Daoy (cell line): Measurements from ENCODE around the gene FKBP9. TPM values are rescaled to one million over a fixed set of nuclear protein-coding genes. Genes with fewer than 3 reads are reported as not detected.
A peak's percentile ranks its signal among the peaks of the same experiment; 100 is the strongest.
"Not testable (repeated sequence)": the region's sequence is repeated elsewhere in the genome, so short reads cannot be mapped to it uniquely, and the experiment has no call there.

Source experiments
- DNase-seq: peaks from one replicate; pipeline ENCODE4 v3.0.0-alpha.2; 2015; ENCODE audit warnings: low read depth
- total RNA-seq: library from RNA; depleted of rRNA; stranded (reverse); fragments of >200 nt; shearing (Covaris generic); gene quantifications from 2 replicates; pipeline ENCODE4 v1.2.3, GENCODE V29; 2014

Gene FKBP9
- total RNA-seq, 1 experiment from 2014 or later: 85.4 TPM

- DNase-seq: no peak
Observed at GRCh38 chr7:32952876-32953275, 4.4 kb upstream of the FKBP9 start.

- DNase-seq: peak; percentile 77
Observed at GRCh38 chr7:32958046-32959025, 1.1 kb downstream of the FKBP9 start.

- not testable (repeated sequence) for DNase-seq
Observed at GRCh38 chr7:32963880-32964301, 6.7 kb downstream of the FKBP9 start.

GRCh38 chr7:32964461-32965159 lies 7.4 kb downstream of the FKBP9 start:
- not testable (repeated sequence) for DNase-seq

GRCh38 chr7:32966489-32967267 lies 9.4 kb downstream of the FKBP9 start:
- not testable (repeated sequence) for DNase-seq

GRCh38 chr7:32967268-32967582 lies 10.0 kb downstream of the FKBP9 start:
- not testable (repeated sequence) for DNase-seq

- DNase-seq: not testable (repeated sequence)
Observed at GRCh38 chr7:32971967-32972366, 14.7 kb downstream of the FKBP9 start.

- not testable (repeated sequence) for DNase-seq
Observed at GRCh38 chr7:32977159-32977558, 19.9 kb downstream of the FKBP9 start.

GRCh38 chr7:32979246-32979645 lies 22.0 kb downstream of the FKBP9 start:
- DNase-seq: peak; percentile 67

- DNase-seq: not testable (repeated sequence)
Observed at GRCh38 chr7:32979902-32980301, 22.7 kb downstream of the FKBP9 start.

GRCh38 chr7:32988148-32988547 lies 30.9 kb downstream of the FKBP9 start:
- not testable (repeated sequence) for DNase-seq

GRCh38 chr7:32991068-32991585 lies 33.9 kb downstream of the FKBP9 start:
- not testable (repeated sequence) for DNase-seq

GRCh38 chr7:32991975-32992700 lies 34.9 kb downstream of the FKBP9 start:
- DNase-seq: not testable (repeated sequence)

GRCh38 chr7:32992750-32993149 lies 35.5 kb downstream of the FKBP9 start:
- DNase-seq: not testable (repeated sequence)

- not testable (repeated sequence) for DNase-seq
Observed at GRCh38 chr7:32997956-32998355, 40.7 kb downstream of the FKBP9 start.

GRCh38 chr7:32998361-32999171 lies 41.3 kb downstream of the FKBP9 start:
- peak; percentile 72 for DNase-seq

- DNase-seq: not testable (repeated sequence)
Observed at GRCh38 chr7:32999380-32999779, 42.1 kb downstream of the FKBP9 start.

- not testable (repeated sequence) for DNase-seq
Observed at GRCh38 chr7:33003111-33003510, 45.9 kb downstream of the FKBP9 start.

GRCh38 chr7:33004104-33004616 lies 46.9 kb downstream of the FKBP9 start:
- not testable (repeated sequence) for DNase-seq

- DNase-seq: not testable (repeated sequence)
Observed at GRCh38 chr7:33005193-33005592, 48.0 kb downstream of the FKBP9 start.
